Lower leg skin (tissue), 4 donors: ENCODE results near the gene PDSS2. TPM values are rescaled to one million over a fixed set of nuclear protein-coding genes. Genes with fewer than 3 reads are reported as not detected.

Source experiments
- DNase-seq, 2 donors: peaks; one replicate each; pipeline ENCODE4 v3.0.0-alpha.2; 2019; ENCODE audit warnings: low spot score in 2 of 2
- H3K4me3 ChIP-seq: fragments of 200-600 bp; sonication (generic); 2 replicates; pipeline ENCODE4 v1.5.1; 2017; ENCODE audit warnings: mild to moderate bottlenecking, low read depth; ENCODE audit not compliant: poor library complexity, severe bottlenecking
- POLR2A ChIP-seq, 2 donors: fragments of 450-650 bp; IDR thresholded peaks; one replicate each; pipeline ENCODE4 v1.6.1; 2016 to 2017; ENCODE audit warnings: antibody characterized with exemption in 2 of 2, mild to moderate bottlenecking in 1 of 2, moderate library complexity in 1 of 2
- WGBS, 2 donors: methylation state at CpG; one replicate each; pipeline ENCODE4 v1.1.5; 2018; 5-methylcytosine and 5-hydroxymethylcytosine counted together
- intact Hi-C: fragments of 100-400 bp; cut with DNase I; formaldehyde crosslinking; loops from one replicate; pipeline ENCODE4 v1.15.0; 2023; ENCODE audit warnings: low total_unique reads
- total RNA-seq, 4 donors: library from RNA; depleted of rRNA; stranded (reverse); fragments of >200 nt; gene quantifications; one replicate each; pipeline ENCODE4 v1.1.0, GENCODE V29; 2016
- TF ChIP-seq, protein P1 (sequence below), 3 donors: fragments of 450-650 bp; IDR thresholded peaks; one replicate each; pipeline ENCODE4 v1.5.1; 2016; ENCODE audit warnings: antibody characterized with exemption in 3 of 3, mild to moderate bottlenecking in 3 of 3, moderate library complexity in 2 of 3

Gene PDSS2
- total RNA-seq, 4 donors from 2014 or later: 6.9 to 14.8 (median 11.4) TPM

DNA sequence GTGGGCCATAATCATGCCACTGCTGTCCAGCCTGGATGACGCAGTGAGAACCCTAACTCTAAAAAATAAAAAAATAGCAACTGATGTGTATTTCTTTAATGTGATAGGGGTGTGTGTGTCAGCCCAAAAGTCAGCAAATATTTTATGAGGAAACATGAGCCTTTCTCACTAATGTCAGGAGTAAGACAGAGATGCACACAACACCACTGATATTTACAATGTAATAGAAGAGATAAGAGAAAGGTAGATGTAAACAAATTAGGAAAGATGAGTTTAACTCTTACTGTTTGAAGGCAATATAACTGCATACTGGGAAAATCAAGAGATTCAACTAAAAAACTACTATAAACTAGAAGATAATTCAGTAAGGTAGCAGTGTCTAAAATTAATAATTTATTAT lies 244.0 kb downstream of the PDSS2 start:
- intact Hi-C loops: no loop called here
- no peak for DNase-seq
- TF ChIP-seq, protein P1, sequence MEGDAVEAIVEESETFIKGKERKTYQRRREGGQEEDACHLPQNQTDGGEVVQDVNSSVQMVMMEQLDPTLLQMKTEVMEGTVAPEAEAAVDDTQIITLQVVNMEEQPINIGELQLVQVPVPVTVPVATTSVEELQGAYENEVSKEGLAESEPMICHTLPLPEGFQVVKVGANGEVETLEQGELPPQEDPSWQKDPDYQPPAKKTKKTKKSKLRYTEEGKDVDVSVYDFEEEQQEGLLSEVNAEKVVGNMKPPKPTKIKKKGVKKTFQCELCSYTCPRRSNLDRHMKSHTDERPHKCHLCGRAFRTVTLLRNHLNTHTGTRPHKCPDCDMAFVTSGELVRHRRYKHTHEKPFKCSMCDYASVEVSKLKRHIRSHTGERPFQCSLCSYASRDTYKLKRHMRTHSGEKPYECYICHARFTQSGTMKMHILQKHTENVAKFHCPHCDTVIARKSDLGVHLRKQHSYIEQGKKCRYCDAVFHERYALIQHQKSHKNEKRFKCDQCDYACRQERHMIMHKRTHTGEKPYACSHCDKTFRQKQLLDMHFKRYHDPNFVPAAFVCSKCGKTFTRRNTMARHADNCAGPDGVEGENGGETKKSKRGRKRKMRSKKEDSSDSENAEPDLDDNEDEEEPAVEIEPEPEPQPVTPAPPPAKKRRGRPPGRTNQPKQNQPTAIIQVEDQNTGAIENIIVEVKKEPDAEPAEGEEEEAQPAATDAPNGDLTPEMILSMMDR (IDR thresholded peaks at IDR 0.05): no peak
- TF ChIP-seq POLR2A (IDR thresholded peaks at IDR 0.05): no peak
- 100% methylated on average over 1 of the region's 1 CpG for WGBS, 2 donors
- no peak overlapping the region for H3K4me3 ChIP-seq

DNA sequence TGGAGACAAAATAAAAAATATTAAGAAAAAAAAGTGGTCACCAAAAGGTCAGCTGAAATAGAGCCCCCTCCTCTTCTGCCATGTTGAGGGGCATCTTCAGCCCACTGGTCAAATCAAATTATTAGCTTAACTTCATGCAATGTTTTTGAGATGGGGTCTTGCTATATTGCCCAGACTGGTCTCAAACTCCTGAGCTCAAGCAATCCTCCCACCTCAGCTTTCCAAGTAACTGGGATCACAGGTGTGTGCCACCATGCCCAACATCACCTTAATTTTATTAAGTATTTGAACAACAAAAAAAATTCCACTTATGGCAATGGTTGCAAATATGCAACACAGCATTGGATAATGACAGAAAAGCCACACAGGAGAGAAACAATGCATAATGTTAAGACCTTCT lies 244.7 kb downstream of the PDSS2 start:
- intact Hi-C loops: no loop called here
- TF ChIP-seq, protein P1 (IDR thresholded peaks at IDR 0.05): no peak
- no peak for TF ChIP-seq POLR2A (IDR thresholded peaks at IDR 0.05)
- H3K4me3 ChIP-seq: no peak overlapping the region
- DNase-seq: no peak

DNA sequence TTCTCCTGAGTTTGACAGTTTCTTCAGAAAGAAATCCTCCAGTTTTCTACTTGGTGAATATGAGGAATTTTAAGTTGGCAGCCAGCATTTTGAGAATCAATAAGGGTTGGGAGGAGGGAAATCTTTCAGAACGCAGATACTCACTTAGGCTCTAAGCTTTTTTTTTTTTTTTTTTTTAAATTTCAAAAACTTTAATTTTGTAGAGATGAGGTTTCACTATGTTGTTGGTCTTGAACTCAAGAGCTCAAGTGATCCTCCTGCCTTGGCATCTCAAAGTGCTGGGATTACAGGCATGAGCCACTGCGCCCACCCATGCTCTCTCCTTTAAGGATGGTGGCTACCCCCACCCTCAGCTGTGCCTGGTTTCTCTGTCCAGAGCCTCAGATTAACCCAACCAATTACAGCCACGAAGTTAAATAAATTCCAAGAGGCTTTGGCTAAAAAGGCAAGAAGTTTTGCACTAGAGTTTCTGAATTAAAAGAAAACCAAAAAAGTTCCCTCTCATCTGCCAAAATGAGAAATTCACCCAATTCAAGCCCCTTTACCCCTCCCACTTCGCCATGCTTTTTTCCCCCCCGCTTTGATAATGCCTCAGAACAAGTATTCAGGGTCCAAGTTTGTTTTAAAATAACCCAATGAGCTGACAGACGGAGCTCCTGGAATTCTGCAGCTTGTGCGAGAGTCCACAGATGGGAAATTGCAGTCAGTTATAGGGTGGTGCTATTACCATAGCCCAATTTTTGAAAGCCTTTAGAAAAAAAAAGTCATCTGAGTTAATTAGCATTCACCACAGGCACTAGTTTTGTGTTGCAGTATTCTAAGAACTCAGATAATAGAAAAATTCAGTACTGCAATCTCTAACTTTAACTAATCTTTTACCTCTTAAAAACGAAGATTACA lies 249.7 kb downstream of the PDSS2 start:
- H3K4me3 ChIP-seq: no peak overlapping the region
- TF ChIP-seq, protein P1 (IDR thresholded peaks at IDR 0.05): no peak
- TF ChIP-seq POLR2A (IDR thresholded peaks at IDR 0.05): no peak
- DNase-seq: no peak
- intact Hi-C loops: no loop called here
- WGBS, 2 donors: 90% methylated on average over 8 of the region's 8 CpGs

DNA sequence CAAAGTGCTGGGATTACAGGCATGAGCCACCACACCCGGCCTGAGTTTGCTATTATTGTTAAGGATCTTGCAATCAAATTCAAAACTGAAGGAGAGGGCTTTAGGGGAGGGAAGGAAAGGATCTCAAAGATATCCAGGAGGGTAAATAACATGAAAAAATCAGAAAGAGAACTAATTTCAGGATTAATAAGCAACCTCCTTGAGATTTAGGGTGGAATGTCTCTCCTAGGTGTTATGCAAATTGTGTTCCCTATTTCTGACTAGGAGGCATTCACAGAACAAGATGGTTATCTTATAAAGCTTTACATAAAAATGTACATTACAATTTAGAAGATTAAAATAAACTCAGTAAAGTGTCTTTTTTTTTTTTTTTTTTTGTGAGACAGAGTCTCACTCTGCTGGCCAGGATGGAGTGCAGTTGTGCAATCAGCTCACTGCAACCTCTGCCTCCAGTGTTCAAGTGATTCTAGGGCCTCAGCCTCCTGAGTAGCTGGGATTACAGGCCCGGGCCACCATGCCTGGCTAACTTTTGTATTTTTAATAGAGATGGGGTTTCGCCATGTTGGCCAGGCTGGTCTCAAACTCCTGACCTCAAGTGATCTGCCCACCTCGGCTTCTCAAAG lies 252.0 kb downstream of the PDSS2 start:
- no peak overlapping the region for H3K4me3 ChIP-seq
- TF ChIP-seq, protein P1 (IDR thresholded peaks at IDR 0.05): no peak
- no peak for TF ChIP-seq POLR2A (IDR thresholded peaks at IDR 0.05)
- intact Hi-C loops: no loop called here
- no peak for DNase-seq
- 94 to 100% methylated on average over 4 of the region's 4 CpGs for WGBS, 2 donors

DNA sequence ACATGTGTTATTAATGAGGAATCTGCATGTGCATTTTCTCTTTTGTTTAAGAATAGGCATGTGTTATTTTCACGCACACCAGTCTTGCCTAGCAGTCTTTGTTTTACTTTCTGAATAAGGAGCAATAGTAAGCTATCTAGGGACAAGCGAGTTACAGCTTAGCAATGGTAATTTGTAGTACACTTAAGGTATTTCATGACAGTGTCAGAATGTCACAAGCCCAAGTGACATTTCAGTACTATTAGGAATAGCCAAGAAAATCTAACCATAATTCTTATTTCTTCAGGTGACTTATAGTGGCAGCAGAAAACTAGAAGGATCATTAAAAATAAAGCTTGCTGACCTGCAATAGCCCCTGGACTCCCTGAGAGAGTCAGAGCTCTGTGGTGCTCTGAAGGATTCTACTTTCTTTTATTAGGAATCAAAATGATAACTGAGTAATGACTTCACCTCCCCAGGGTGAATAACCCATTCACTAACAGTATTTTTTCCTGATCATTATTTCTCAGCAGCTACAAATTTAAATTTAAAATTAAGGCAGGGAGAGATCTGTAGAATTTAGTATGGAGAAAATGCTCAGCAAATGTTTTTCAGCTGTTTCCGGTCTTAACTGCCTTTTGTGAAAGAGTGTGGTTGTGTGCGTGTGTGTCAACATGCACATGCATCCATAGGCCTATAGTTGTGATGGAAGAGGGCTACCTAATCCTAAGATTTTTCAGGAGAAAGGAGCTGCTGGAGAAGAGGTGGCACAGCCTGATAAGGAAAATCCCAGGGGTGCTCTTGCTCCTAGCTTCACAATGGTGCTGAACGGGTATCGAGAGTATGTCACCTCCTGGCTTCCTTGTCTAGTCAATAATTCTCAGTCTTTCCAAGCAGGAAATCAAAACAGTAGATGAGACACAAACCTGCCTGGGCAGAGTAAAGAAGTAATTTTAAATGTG lies 254.0 kb downstream of the PDSS2 start:
- no peak overlapping the region for H3K4me3 ChIP-seq
- TF ChIP-seq, protein P1 (IDR thresholded peaks at IDR 0.05): no peak
- TF ChIP-seq POLR2A (IDR thresholded peaks at IDR 0.05): no peak
- 93 to 95% methylated on average over 6 of the region's 6 CpGs for WGBS, 2 donors
- intact Hi-C loops: no loop called here
- no peak for DNase-seq
